ENCODE measurements around the gene MKNK1.

DNA sequence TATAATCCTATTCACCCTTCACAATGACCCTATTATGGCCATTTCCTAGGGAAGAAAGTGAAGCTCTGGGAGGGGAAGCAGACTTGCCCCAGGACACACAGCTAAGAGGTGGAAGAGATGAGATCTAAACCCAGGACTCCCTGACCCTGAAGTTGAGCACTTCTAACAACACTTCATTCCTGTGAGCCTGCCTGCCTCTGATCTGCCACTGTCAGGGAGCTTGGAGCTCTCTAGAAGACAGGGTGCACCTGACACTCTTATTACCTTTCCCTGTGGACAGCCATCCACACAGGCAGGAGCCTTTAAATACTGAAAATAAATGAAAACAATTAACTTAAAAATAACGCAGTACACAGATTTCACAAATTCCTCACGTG, 599 bp downstream of the MKNK1 start:
- TF ChIP-seq EZH2 (IDR thresholded peaks at IDR 0.05; ENCODE audit: insufficient read depth, poor library complexity, severe bottlenecking) = no peak
- no peak for TF ChIP-seq EZH2phosphoT487 (IDR thresholded peaks at IDR 0.05; ENCODE audit: insufficient read depth, low read depth)
